Tibial artery (tissue), 4 donors: ENCODE data around the gene CENPB.
"Not testable (repeated sequence)": the region's sequence is repeated elsewhere in the genome, so short reads cannot be mapped to it uniquely, and the experiment has no call there.

ENCODE experiments used
- DNase-seq, 2 donors: peaks; one replicate each; pipeline ENCODE4 v3.0.0-alpha.2; 2019
- H3K27ac ChIP-seq, 2 donors: fragments of 200-600 bp; sonication (generic) in 1 of 2; 1 replicate in 1 of 2; 2 replicates in 1 of 2; pipeline ENCODE4 v1.5.1; 2018 to 2019; ENCODE audit warnings: mild to moderate bottlenecking in 1 of 2
- H3K27me3 ChIP-seq, 2 donors: fragments of 200-600 bp; sonication (generic) in 1 of 2; one replicate each; pipeline versions ENCODE4 v1.5.1 to v1.6.0; 2016 to 2019
- H3K36me3 ChIP-seq, 3 donors: fragments of 200-600 bp; sonication (generic) in 2 of 3; one replicate each; pipeline ENCODE4 v1.5.1; 2016 to 2019; ENCODE audit warnings: mild to moderate bottlenecking in 2 of 3
- H3K4me1 ChIP-seq, 4 donors: fragments of 200-600 bp; sonication (generic) in 2 of 4; 1 replicate in 3 of 4; 2 replicates in 1 of 4; pipeline ENCODE4 v1.5.1; 2016 to 2019
- H3K4me3 ChIP-seq, 2 donors: fragments of 200-600 bp; sonication (generic) in 1 of 2; 1 replicate in 1 of 2; 2 replicates in 1 of 2; pipeline ENCODE4 v1.5.1; 2018 to 2019; ENCODE audit warnings: mild to moderate bottlenecking in 2 of 2
- H3K9me3 ChIP-seq, 3 donors: fragments of 200-600 bp; sonication (generic) in 1 of 3; one replicate each; pipeline ENCODE4 v1.5.1; 2016 to 2019
- CTCF ChIP-seq, 2 experiments: fragments of 200-600 bp in 1 of 2; fragments of 450-650 bp in 1 of 2; IDR thresholded peaks; one replicate each; pipeline ENCODE4 v1.5.1; 2017 to 2019; ENCODE audit warnings: antibody characterized with exemption in 2 of 2, mild to moderate bottlenecking in 1 of 2, moderate library complexity in 1 of 2
- intact Hi-C: fragments of 100-400 bp; cut with DNase I; formaldehyde crosslinking; loops from one replicate; pipeline ENCODE4 v1.15.0; 2023; ENCODE audit warnings: low total_unique reads

Gene CENPB

GRCh38 chr20:3786665-3787323 lies at the start of gene CENPB:
CENPB (minus strand) TSS chr20:3786740; CDS start chr20:3786483, 257 bp downstream.
- H3K27me3 ChIP-seq = no peaks in the 10 kb centered on the region
- intact Hi-C loops = loop anchor here (2.0 to 10.0 kb wide), 3 partner anchors 34 to 301 kb away; partner anchors contain the start of gene AP5S1
- TF ChIP-seq CTCF (IDR thresholded peaks at IDR 0.05) = peak; percentile 73 to 80
- peak within 1 kb of the TSS; percentile 82 to 85 for H3K27ac ChIP-seq
- H3K9me3 ChIP-seq = no peaks in the 10 kb centered on the region
- peaks cover 0 to 7% (median 6%) of the 10 kb centered on the region in 3 donors for H3K36me3 ChIP-seq
- peak; percentile 87 to 94 for DNase-seq
- H3K4me1 ChIP-seq = peaks cover 0 to 38% (median 35%) of the 10 kb centered on the region in 4 donors
- H3K4me3 ChIP-seq = peak within 1 kb of the TSS; percentile 56 to 85

GRCh38 chr20:3836132-3836531 lies 49.6 kb upstream of the CENPB start:
- intact Hi-C loops = no loop called here
- TF ChIP-seq CTCF (IDR thresholded peaks at IDR 0.05) = no peak
- no peaks in the 10 kb centered on the region for H3K4me1 ChIP-seq
- peaks cover 0 to 5% (median 3%) of the 10 kb centered on the region in 3 donors for H3K36me3 ChIP-seq
- no peaks in the 10 kb centered on the region for H3K9me3 ChIP-seq
- no peak overlapping the region for H3K27ac ChIP-seq
- no peaks in the 10 kb centered on the region for H3K27me3 ChIP-seq
- no peak for DNase-seq
- H3K4me3 ChIP-seq = no peak overlapping the region

- H3K36me3 ChIP-seq = peaks cover 5 to 28% (median 21%) of the 10 kb centered on the region in 3 donors
- H3K4me1 ChIP-seq, H3K9me3 ChIP-seq, intact Hi-C loops, H3K27me3 ChIP-seq, H3K4me3 ChIP-seq, DNase-seq, H3K27ac ChIP-seq: not testable (repeated sequence)
Measured at GRCh38 chr20:3829891-3830290, 43.4 kb upstream of the CENPB start.

- Histone ChIP-seq H3K4me3 (no peak overlapping the region), H3K36me3 (peaks cover 13 to 39% (median 32%) of the 10 kb centered on the region in 3 donors), H3K27me3 (no peaks in the 10 kb centered on the region), H3K4me1 (no peaks in the 10 kb centered on the region), H3K27ac (no peak overlapping the region), H3K9me3 (no peaks in the 10 kb centered on the region)
- intact Hi-C loops = no loop called here
- DNase-seq = no peak
- no peak for TF ChIP-seq CTCF (IDR thresholded peaks at IDR 0.05)
Measured at GRCh38 chr20:3828798-3829197, 42.3 kb upstream of the CENPB start.

GRCh38 chr20:3826420-3826819 lies 39.9 kb upstream of the CENPB start:
- Histone ChIP-seq H3K4me3 (no peak overlapping the region), H3K4me1 (peaks cover 0 to 3% (median 2%) of the 10 kb centered on the region in 4 donors), H3K36me3 (peaks cover 23 to 57% (median 44%) of the 10 kb centered on the region in 3 donors), H3K9me3 (no peaks in the 10 kb centered on the region), H3K27me3 (no peaks in the 10 kb centered on the region), H3K27ac (no peak overlapping the region)
- TF ChIP-seq CTCF (IDR thresholded peaks at IDR 0.05) = no peak
- intact Hi-C loops = no loop called here
- DNase-seq = no peak

GRCh38 chr20:3825526-3825925 lies 39.0 kb upstream of the CENPB start:
- H3K9me3 ChIP-seq = no peaks in the 10 kb centered on the region
- intact Hi-C loops = no loop called here
- no peak for TF ChIP-seq CTCF (IDR thresholded peaks at IDR 0.05)
- H3K36me3 ChIP-seq = peaks cover 23 to 57% (median 44%) of the 10 kb centered on the region in 3 donors
- peaks cover 0 to 9% (median 6%) of the 10 kb centered on the region in 4 donors for H3K4me1 ChIP-seq
- DNase-seq = no peak
- H3K4me3 ChIP-seq = no peak overlapping the region
- H3K27me3 ChIP-seq = no peaks in the 10 kb centered on the region
- H3K27ac ChIP-seq = no peak overlapping the region
